GM19043 (cell line): Measurements from ENCODE around the gene ALDH3B2.
A peak's percentile ranks its signal among the peaks of the same experiment; 100 is the strongest.
"Not testable (repeated sequence)": the region's sequence is repeated elsewhere in the genome, so short reads cannot be mapped to it uniquely, and the experiment has no call there.

Experiments used
- ATAC-seq: cut with Tn5 transposase; IDR thresholded peaks from one replicate; pipeline ENCODE4 v1.9.1; 2021; ENCODE audit warnings: low read depth; ENCODE audit not compliant: unreplicated experiment

ALDH3B2 gene

GRCh38 chr11:67631411-67631810 is 43.0 kb downstream of the ALDH3B2 start:
- no peak for ATAC-seq

DNA sequence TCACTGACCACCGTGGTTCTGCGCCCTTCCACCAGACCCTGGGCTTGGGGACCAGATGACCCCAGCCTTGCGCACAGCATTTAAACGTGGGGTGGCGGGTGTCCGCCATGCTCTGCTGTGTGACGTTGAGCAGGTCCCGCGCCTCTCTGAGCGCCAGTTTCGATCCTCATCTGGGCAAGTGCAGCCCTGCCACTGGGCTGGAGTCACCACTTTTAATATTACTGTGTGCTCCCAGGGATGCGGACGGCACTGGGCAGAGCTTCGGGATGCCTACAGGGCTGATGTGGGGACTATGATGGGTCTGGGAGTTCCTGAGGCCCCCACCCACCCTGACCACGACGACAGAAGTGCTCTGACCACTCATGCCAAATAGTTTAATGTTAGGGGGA is 43.5 kb downstream of the ALDH3B2 start:
- ATAC-seq = no peak

GRCh38 chr11:67630228-67630942 is 44.0 kb downstream of the ALDH3B2 start:
- peak; percentile 72 for ATAC-seq

GRCh38 chr11:67629386-67630227 is 44.8 kb downstream of the ALDH3B2 start, which contains the start of gene NUDT8:
TSS of gene NUDT8 (minus strand) at chr11:67629937. CDS start at chr11:67629911, 26 bp downstream.
- ATAC-seq = peak; percentile 36

- no peak for ATAC-seq
Measured at GRCh38 chr11:67628710-67629385, 45.6 kb downstream of the ALDH3B2 start.

- ATAC-seq = no peak
Measured at GRCh38 chr11:67627812-67628624, 46.4 kb downstream of the ALDH3B2 start.

DNA sequence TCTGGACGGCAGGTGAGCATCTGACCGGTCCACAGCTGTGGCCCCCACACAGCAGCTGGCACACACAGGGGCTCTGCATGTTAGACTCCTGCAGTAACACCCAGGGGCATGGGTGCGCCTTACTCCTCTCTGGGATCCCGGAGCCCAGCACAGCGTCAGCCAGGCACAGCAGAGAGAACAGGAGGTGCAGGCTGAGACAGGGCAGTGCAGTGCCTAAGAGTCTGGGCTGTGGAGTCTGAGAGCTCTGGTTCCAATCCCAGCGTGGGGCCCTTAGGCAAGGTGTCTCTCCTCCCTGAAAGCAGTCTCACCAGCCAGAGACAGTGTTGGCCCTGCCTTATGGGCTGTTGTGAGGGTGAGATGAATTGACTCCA is 47.0 kb downstream of the ALDH3B2 start:
- ATAC-seq = no peak

GRCh38 chr11:67626970-67627369 is 47.5 kb downstream of the ALDH3B2 start:
- no peak for ATAC-seq

DNA sequence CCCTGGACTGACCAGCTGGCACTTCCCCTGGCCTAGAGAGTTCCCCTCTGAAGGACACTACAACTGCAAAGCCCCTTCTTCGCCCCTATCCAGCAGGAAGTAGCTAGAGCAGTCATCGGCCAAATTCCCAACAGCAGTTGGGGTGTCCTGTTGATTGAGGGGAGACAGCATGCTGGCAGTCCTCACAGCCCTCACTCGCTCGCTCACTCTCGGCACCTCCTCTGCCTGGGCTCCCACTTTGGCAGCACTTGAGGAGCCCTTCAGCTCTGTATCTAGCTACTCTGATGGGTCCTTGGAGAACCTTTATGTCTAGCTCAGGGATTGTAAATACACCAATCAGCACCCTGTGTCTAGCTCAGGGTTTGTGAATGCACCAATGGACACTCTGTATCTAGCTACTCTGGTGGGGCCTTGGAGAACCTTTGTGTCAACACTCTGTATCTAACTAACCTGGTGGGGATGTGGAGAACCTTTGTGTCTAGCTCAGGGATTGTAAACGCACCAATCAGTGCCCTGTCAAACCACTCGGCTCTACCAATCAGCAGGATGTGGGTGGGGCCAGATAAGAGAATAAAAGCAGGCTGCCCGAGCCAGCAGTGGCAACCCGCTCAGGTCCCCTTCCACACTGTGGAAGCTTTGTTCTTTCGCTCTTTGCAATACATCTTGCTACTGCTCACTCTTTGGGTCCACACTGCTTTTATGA is 48.1 kb downstream of the ALDH3B2 start:
- not testable (repeated sequence) for ATAC-seq

- ATAC-seq = not testable (repeated sequence)
Measured at GRCh38 chr11:67623795-67624194, 50.6 kb downstream of the ALDH3B2 start.

DNA sequence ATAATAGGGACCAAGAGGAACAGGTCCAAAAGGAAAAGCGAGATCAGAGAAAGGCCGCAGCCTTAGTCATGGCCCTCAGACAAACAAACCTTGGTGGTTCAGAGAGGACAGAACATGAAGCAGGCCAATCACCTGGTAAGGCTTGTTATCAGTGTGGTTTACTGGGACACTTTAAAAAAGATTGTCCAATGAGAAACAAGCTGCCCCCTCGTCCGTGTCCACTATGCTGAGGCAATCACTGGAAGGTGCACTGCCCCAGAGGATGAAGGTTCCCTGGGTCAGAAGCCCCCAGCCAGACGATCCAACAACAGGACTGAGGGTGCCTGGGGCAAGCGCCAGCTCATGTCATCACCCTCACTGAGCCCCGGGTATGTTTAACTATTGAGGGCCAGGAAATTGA is 51.5 kb downstream of the ALDH3B2 start:
- ATAC-seq = not testable (repeated sequence)

DNA sequence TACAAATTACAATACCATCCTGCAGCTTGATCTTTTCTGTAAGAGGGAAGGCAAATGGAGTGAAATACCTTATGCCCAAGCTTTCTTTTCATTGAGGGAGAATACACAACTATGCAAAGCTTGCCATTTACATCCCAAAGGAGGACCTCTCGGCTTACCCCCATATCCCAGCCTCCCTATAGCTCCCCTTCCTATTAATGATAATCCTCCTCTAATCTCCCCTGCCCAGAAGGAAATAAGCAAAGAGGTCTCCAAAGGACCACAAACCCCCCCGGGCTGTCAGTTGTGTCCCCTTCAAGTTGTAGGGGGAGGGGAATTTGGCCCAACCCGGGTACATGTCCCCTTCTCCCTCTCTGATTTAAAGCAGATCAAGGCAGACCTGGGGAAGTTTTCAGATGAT is 52.5 kb downstream of the ALDH3B2 start:
- ATAC-seq = not testable (repeated sequence)

DNA sequence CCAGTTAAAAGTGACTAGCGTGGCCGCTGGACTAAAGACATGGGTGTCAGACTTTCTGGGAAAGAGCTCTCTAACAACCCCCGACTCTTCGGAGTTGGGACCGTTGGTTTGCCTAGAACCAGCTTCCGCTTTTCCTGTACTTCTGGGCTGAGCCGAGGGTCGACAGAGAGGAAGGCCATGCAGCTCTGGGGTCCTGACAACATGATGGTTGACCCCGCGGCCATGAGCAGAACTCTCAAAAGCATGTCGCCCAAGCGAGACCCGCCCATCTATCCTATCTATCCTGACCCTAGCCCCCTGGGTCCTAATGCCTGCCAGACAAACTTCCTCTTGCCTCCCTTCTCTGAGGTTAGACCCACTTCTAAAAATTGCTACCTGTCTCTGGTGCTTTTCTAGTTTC is 53.8 kb downstream of the ALDH3B2 start:
- ATAC-seq = not testable (repeated sequence)

DNA sequence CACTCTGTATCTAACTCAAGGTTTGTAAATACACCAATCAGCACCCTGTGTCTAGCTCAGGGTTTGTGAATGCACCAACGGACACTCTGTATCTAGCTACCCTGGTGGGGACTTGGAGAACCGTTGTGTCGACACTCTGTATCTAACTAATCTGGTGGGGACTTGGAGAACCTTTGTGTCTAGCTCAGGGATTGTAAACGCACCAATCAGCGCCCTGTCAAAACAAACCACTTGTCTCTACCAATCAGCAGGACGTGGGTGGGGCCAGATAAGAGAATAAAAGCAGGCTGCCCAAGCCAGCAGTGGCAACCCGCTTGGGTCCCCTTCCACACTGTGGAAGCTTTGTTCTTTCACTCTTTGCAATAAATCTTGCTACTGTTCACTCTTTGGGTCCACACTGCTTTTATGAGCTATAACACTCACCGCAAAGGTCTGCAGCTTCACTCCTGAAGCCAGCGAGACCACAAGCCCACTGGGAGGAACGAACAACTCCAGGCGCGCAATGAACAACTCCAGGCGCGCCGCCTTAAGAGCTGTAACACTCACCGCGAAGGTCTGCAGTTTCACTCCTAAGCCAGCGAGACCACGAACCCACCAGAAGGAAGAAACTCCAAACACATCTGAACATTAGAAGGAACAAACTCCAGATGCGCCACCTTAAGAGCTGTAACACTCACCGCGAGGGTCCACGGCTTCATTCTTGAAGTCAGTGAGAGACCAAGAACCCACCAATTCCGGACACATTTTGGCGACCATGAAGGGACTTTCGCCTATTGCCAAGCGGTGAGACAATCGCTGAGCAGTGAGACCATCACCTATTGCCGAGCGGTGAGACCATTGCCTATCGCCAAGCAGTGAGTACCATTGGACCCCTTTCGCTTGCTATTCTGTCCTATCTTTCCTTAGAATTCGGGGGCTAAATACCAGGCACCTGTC is 54.5 kb downstream of the ALDH3B2 start:
- ATAC-seq = not testable (repeated sequence)

DNA sequence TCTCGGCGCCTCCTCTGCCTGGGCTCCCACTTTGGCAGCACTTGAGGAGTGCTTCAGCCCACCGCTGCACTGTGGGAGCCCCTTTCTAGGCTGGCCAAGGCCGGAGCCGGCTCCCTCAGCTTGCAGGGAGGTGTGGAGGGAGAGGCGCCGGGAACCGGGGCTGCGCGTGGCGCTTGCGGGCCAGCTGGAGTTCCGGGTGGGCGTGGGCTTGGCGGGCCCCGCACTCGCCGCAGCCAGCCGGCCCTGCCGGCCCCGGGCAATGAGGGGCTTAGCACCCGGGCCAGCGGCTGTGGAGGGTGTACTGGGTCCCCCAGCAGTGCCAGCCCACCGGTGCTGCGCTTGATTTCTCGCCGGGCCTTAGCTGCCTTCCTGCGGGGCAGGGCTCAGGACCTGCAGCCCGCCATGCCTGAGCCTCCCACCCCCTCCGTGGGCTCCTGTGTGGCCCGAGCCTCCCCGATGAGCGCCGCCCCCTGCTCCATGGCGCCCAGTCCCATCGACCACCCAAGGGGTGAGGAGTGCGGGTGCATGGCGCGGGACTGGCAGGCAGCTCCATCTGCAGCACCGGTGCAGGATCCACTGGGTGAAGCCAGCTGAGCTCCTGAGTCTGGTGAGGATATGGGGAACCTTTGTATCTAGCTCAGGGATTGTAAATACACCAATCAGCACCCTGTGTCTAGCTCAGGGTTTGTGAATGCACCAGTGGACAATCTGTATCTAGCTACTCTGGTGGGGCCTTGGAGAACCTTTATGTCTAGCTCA is 55.3 kb downstream of the ALDH3B2 start:
- ATAC-seq = not testable (repeated sequence)

DNA sequence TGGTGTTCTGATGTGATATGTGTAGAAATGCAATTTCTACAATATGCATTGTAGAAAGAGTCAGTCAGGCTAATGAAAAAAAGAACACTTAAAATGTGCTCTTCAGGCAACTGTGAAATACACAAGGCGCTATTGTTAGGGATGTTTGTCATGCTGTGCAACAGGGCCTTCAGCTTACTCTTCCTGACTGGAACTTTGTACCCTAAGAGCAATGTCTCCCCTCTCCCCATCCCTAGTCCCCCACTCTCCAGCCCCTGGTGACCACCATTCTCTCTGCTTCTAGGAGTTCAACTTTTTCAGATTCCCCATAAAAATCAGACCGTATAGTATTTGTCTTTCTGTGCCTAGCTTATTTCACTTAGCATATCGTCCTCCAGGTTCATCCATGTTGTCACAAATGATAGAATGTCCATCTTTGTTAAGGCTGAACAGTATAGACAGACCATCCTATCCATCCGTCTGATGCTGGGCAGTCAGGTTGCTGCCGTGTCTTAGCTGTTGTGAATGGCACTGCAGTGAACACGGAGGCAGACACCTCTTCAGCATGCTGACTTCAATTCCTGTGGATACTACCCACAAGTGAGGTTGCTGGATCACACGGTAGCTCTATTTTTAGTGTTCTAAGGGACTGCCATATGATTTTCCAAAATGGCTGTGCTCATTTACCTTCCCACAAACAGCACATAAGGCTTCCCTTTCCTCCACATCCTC is 57.0 kb downstream of the ALDH3B2 start:
- no peak for ATAC-seq
